Right lobe of liver (tissue), 4 donors: ENCODE measurements around the gene SRSF1.

Experiments used
- POLR2A ChIP-seq: fragments of 450-650 bp; IDR thresholded peaks from one replicate; pipeline ENCODE4 v1.6.1; 2017; ENCODE audit warnings: antibody characterized with exemption, mild to moderate bottlenecking
- TF ChIP-seq, protein P1 (sequence below), 4 donors: fragments of 200-600 bp in 3 of 4; fragments of 450-650 bp in 1 of 4; IDR thresholded peaks; one replicate each; pipeline versions ENCODE4 v1.5.1 to v1.8.0; 2016 to 2022; ENCODE audit warnings: antibody characterized with exemption in 4 of 4, mild to moderate bottlenecking in 2 of 4
- donor health status: DM: no; HTN: no; CAD: no.
- donor health status: DM: no; HTN: no; CAD: no.
- donor health status: DM: no; HTN: yes; CAD: no.

GRCh38 chr17:57957886-57958285, 49.2 kb downstream of the SRSF1 start:
- TF ChIP-seq, protein P1, sequence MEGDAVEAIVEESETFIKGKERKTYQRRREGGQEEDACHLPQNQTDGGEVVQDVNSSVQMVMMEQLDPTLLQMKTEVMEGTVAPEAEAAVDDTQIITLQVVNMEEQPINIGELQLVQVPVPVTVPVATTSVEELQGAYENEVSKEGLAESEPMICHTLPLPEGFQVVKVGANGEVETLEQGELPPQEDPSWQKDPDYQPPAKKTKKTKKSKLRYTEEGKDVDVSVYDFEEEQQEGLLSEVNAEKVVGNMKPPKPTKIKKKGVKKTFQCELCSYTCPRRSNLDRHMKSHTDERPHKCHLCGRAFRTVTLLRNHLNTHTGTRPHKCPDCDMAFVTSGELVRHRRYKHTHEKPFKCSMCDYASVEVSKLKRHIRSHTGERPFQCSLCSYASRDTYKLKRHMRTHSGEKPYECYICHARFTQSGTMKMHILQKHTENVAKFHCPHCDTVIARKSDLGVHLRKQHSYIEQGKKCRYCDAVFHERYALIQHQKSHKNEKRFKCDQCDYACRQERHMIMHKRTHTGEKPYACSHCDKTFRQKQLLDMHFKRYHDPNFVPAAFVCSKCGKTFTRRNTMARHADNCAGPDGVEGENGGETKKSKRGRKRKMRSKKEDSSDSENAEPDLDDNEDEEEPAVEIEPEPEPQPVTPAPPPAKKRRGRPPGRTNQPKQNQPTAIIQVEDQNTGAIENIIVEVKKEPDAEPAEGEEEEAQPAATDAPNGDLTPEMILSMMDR (IDR thresholded peaks at IDR 0.05), result no peak
- TF ChIP-seq POLR2A, result no peak
